WTC11 (cell line): ENCODE measurements around the gene HAPLN1. TPM values are rescaled to one million over a fixed set of nuclear protein-coding genes. Genes with fewer than 3 reads are reported as not detected.

Experiments
- ATAC-seq: fragments of 200-7000 bp; cut with Tn5 transposase; 2 replicates; pipeline ENCODE4 v1.10.0; 2021; ENCODE audit warnings: mild to moderate bottlenecking, moderate library complexity
- CTCF ChIA-PET: fragments of 300-600 bp; sonication (Branson Sonifier 250); formaldehyde crosslinking; loops from one replicate; lab custom pipeline; 2021; ENCODE audit warnings: antibody characterized with exemption; lab: Charles Lee
- POLR2A ChIA-PET: fragments of 350-600 bp; sonication (Branson Sonifier 250); formaldehyde crosslinking; loops from one replicate; lab custom pipeline; 2021; ENCODE audit warnings: antibody characterized with exemption; lab: Charles Lee
- DNase-seq: peaks from one replicate; pipeline ENCODE4 v3.0.0; 2021; ENCODE audit warnings: low spot score
- H3K27ac Mint-ChIP-seq: 2 replicates; pipeline ENCODE4 v1.8.0; 2021; ENCODE audit warnings: mixed read lengths
- H3K27me3 Mint-ChIP-seq: 2 replicates; pipeline ENCODE4 v1.8.0; 2021; ENCODE audit warnings: low read depth, mild to moderate bottlenecking, moderate library complexity, mixed read lengths
- H3K36me3 Mint-ChIP-seq: 2 replicates; pipeline ENCODE4 v1.8.0; 2021; ENCODE audit warnings: mixed read lengths
- H3K4me1 Mint-ChIP-seq: 2 replicates; pipeline ENCODE4 v1.8.0; 2022; ENCODE audit warnings: mixed read lengths
- H3K4me3 Mint-ChIP-seq: 2 replicates; pipeline ENCODE4 v1.8.0; 2021; ENCODE audit warnings: mild to moderate bottlenecking, moderate library complexity, mixed read lengths
- H3K9me3 Mint-ChIP-seq: 2 replicates; pipeline ENCODE4 v1.8.0; 2021; ENCODE audit warnings: mixed read lengths
- ATF1 ChIP-seq: sonication (generic); formaldehyde crosslinking; IDR thresholded peaks from 2 replicates; pipeline ENCODE4 v1.8.1; 2023; ENCODE audit warnings: mild to moderate bottlenecking, moderate library complexity, missing genetic modification reagents
- FOXJ3 ChIP-seq: sonication (generic); formaldehyde crosslinking; IDR thresholded peaks from 2 replicates; pipeline ENCODE4 v1.9.0; 2021; ENCODE audit warnings: missing genetic modification reagents, mild to moderate bottlenecking, borderline replicate concordance
- GTF2I ChIP-seq: fragments of 250-450 bp; sonication (Bioruptor Pico); conservative IDR thresholded peaks from 2 replicates; pipeline ENCODE4 v1.4.0; 2021; ENCODE audit warnings: mild to moderate bottlenecking
- MXD4 ChIP-seq: fragments of 250-450 bp; sonication (Bioruptor Pico); IDR thresholded peaks from 2 replicates; pipeline ENCODE4 v1.8.0; 2021; ENCODE audit warnings: mild to moderate bottlenecking, moderate library complexity, borderline replicate concordance
- NR3C1 ChIP-seq: sonication (generic); formaldehyde crosslinking; conservative IDR thresholded peaks from 2 replicates; pipeline ENCODE4 v1.8.1; 2023; ENCODE audit warnings: low read depth, mild to moderate bottlenecking, missing genetic modification reagents
- OVOL2 ChIP-seq: fragments of 250-450 bp; sonication (Bioruptor Pico); IDR thresholded peaks from 2 replicates; pipeline ENCODE4 v1.9.0; 2021; ENCODE audit warnings: mild to moderate bottlenecking, borderline replicate concordance
- RORB ChIP-seq: fragments of 250-450 bp; sonication (Bioruptor Pico); IDR thresholded peaks from 2 replicates; pipeline ENCODE4 v1.9.0; 2021; ENCODE audit warnings: mild to moderate bottlenecking
- SP1 ChIP-seq: sonication (generic); formaldehyde crosslinking; conservative IDR thresholded peaks from 2 replicates; pipeline ENCODE4 v1.8.1; 2022; ENCODE audit warnings: missing genetic modification reagents
- TCF7 ChIP-seq: sonication (generic); formaldehyde crosslinking; IDR thresholded peaks from 2 replicates; pipeline ENCODE4 v1.8.0; 2022; ENCODE audit warnings: mild to moderate bottlenecking, low read depth, missing genetic modification reagents, moderate library complexity
- TEAD1 ChIP-seq: sonication (generic); formaldehyde crosslinking; IDR thresholded peaks from 2 replicates; pipeline ENCODE4 v1.8.0; 2022; ENCODE audit warnings: mild to moderate bottlenecking, missing genetic modification reagents
- TP53 ChIP-seq: sonication (generic); formaldehyde crosslinking; IDR thresholded peaks from 2 replicates; pipeline ENCODE4 v1.8.1; 2023; ENCODE audit warnings: mild to moderate bottlenecking, missing genetic modification reagents
- ZNF317 ChIP-seq: sonication (generic); formaldehyde crosslinking; IDR thresholded peaks from 2 replicates; pipeline ENCODE4 v1.8.1; 2023; ENCODE audit warnings: low read depth, mild to moderate bottlenecking, moderate library complexity, missing genetic modification reagents, borderline replicate concordance
- ZNF671 ChIP-seq: fragments of 250-450 bp; sonication (Bioruptor Pico); IDR thresholded peaks from 2 replicates; pipeline ENCODE4 v1.8.0; 2021; ENCODE audit warnings: mild to moderate bottlenecking
- total RNA-seq: library from RNA; stranded (reverse); gene quantifications from 3 replicates; pipeline ENCODE4 v1.2.3, GENCODE V29; 2021
- TF ChIP-seq, protein P1 (sequence below): sonication (generic); formaldehyde crosslinking; IDR thresholded peaks from 2 replicates; pipeline ENCODE4 v1.8.1; 2022; ENCODE audit warnings: missing genetic modification reagents, borderline replicate concordance
- TF ChIP-seq, protein P2 (sequence below): sonication (generic); formaldehyde crosslinking; IDR thresholded peaks from 2 replicates; pipeline ENCODE4 v1.8.1; 2022; ENCODE audit warnings: mild to moderate bottlenecking, moderate library complexity, missing genetic modification reagents
- TF ChIP-seq, protein P3 (sequence below): sonication (generic); formaldehyde crosslinking; IDR thresholded peaks from 2 replicates; pipeline ENCODE4 v1.8.0; 2023; ENCODE audit warnings: missing genetic modification reagents
- TF ChIP-seq, protein P4 (sequence below): fragments of 250-450 bp; sonication (Bioruptor Pico); IDR thresholded peaks from 2 replicates; pipeline ENCODE4 v1.9.0; 2021; ENCODE audit warnings: moderate library complexity, mild to moderate bottlenecking, inconsistent platforms, borderline replicate concordance
- TF ChIP-seq, protein P5 (sequence below): sonication (generic); formaldehyde crosslinking; conservative IDR thresholded peaks from 2 replicates; pipeline ENCODE4 v1.8.1; 2022; ENCODE audit warnings: mild to moderate bottlenecking, missing genetic modification reagents
- TF ChIP-seq, protein P6 (sequence below): fragments of 250-450 bp; sonication (Bioruptor Pico); IDR thresholded peaks from 2 replicates; pipeline ENCODE4 v1.9.0; 2021; ENCODE audit warnings: mild to moderate bottlenecking
- TF ChIP-seq, protein P7 (sequence below): sonication (generic); formaldehyde crosslinking; IDR thresholded peaks from 2 replicates; pipeline ENCODE4 v1.8.1; 2023; ENCODE audit warnings: mild to moderate bottlenecking, missing genetic modification reagents, moderate library complexity
- TF ChIP-seq, protein P8 (sequence below): sonication (generic); formaldehyde crosslinking; IDR thresholded peaks from 2 replicates; pipeline ENCODE4 v1.8.1; 2023; ENCODE audit warnings: mild to moderate bottlenecking, moderate library complexity, missing genetic modification reagents
- TF ChIP-seq, protein P9 (sequence below): fragments of 250-450 bp; sonication (Bioruptor Pico); IDR thresholded peaks from 2 replicates; pipeline ENCODE4 v2.1.2; 2022; ENCODE audit warnings: mild to moderate bottlenecking, moderate library complexity
- TF ChIP-seq, protein P10 (sequence below): sonication (generic); formaldehyde crosslinking; IDR thresholded peaks from 2 replicates; pipeline ENCODE4 v1.8.1; 2022; ENCODE audit warnings: low read depth, mild to moderate bottlenecking, moderate library complexity, missing genetic modification reagents, borderline replicate concordance

HAPLN1 gene
- total RNA-seq, 1 experiment from 2014 or later, result 9.4 TPM

DNA sequence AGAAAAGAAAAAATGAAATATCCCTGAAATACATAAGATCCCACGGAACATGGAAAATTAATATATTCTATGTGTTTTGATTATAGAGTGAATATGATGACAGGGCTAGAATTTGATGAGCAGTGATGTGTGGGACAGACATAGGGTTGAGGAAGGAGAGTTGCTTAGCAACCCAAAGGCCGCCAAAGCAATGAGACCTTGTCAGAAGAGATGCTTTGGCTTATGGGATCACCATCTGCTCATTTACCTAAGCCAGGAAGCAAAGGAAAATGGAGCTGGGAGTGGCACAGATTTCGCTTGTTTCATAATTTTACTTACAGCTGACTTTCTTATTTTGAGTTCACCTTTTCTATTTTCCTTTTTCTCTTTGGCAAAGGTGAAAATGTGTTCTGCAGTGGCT, 20.9 kb upstream of the HAPLN1 start:
- ATAC-seq, result no peak
- CTCF ChIA-PET, result interaction anchor here (1.2 kb wide), 1 partner anchor 19 kb away, joined by 3 read pairs; no protein-coding TSS in a partner anchor
- H3K36me3 Mint-ChIP-seq, result no peaks in the 10 kb centered on the region; the same call in 1 of the 2 replicates
- no peak overlapping the region for H3K4me3 Mint-ChIP-seq
- H3K27ac Mint-ChIP-seq, result no peak overlapping the region
- no peaks in the 10 kb centered on the region for H3K4me1 Mint-ChIP-seq
- peaks cover under 1% of the 10 kb centered on the region; the same call in 1 of the 2 replicates for H3K9me3 Mint-ChIP-seq
- DNase-seq, result no peak
- POLR2A ChIA-PET, result no interaction called here
- TF ChIP-seq OVOL2 (CRISPR knock-in tag) (no peak), GTF2I (CRISPR knock-in tag) (no peak), FOXJ3 (CRISPR knock-in tag) (no peak), TEAD1 (CRISPR knock-in tag) (no peak), ZNF671 (CRISPR knock-in tag) (no peak), ATF1 (CRISPR knock-in tag) (no peak), TP53 (CRISPR knock-in tag) (no peak), SP1 (CRISPR knock-in tag) (no peak)
- TF ChIP-seq, protein P1, sequence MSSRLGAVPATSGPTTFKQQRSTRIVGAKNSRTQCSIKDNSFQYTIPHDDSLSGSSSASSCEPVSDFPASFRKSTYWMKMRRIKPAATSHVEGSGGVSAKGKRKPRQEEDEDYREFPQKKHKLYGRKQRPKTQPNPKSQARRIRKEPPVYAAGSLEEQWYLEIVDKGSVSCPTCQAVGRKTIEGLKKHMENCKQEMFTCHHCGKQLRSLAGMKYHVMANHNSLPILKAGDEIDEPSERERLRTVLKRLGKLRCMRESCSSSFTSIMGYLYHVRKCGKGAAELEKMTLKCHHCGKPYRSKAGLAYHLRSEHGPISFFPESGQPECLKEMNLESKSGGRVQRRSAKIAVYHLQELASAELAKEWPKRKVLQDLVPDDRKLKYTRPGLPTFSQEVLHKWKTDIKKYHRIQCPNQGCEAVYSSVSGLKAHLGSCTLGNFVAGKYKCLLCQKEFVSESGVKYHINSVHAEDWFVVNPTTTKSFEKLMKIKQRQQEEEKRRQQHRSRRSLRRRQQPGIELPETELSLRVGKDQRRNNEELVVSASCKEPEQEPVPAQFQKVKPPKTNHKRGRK (CRISPR knock-in tag), result no peak
- TF ChIP-seq, protein P2, sequence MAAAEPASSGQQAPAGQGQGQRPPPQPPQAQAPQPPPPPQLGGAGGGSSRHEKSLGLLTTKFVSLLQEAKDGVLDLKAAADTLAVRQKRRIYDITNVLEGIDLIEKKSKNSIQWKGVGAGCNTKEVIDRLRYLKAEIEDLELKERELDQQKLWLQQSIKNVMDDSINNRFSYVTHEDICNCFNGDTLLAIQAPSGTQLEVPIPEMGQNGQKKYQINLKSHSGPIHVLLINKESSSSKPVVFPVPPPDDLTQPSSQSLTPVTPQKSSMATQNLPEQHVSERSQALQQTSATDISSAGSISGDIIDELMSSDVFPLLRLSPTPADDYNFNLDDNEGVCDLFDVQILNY, result no peak
- TF ChIP-seq, protein P3, sequence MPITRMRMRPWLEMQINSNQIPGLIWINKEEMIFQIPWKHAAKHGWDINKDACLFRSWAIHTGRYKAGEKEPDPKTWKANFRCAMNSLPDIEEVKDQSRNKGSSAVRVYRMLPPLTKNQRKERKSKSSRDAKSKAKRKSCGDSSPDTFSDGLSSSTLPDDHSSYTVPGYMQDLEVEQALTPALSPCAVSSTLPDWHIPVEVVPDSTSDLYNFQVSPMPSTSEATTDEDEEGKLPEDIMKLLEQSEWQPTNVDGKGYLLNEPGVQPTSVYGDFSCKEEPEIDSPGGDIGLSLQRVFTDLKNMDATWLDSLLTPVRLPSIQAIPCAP (CRISPR knock-in tag), result no peak
- TF ChIP-seq, protein P4, sequence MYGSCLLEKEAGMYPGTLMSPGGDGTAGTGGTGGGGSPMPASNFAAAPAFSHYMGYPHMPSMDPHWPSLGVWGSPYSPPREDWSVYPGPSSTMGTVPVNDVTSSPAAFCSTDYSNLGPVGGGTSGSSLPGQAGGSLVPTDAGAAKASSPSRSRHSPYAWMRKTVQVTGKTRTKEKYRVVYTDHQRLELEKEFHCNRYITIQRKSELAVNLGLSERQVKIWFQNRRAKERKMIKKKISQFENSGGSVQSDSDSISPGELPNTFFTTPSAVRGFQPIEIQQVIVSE (CRISPR knock-in tag), result no peak
- TF ChIP-seq, protein P5, sequence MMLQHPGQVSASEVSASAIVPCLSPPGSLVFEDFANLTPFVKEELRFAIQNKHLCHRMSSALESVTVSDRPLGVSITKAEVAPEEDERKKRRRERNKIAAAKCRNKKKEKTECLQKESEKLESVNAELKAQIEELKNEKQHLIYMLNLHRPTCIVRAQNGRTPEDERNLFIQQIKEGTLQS (CRISPR knock-in tag), result no peak
- no peaks in the 10 kb centered on the region for H3K27me3 Mint-ChIP-seq

DNA sequence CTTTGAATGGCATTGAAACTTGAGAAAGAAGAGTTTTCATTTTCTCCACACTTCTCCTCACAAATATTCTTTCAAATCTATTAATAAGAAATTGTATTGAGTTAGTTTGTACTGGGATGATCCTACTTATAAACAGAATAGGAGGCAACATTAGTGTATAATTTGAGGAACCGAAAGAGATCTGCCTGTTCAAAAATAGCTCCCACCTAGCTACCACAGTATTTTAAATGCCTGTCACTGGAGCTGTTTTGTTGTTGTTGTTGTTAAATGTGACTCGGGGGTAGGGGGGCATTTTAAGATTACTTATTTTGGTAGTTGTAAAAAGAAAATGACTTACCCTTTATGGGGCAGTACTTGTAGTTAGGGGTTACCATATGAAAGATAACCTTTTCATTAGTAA, 20.1 kb upstream of the HAPLN1 start:
- H3K27ac Mint-ChIP-seq, result no peak overlapping the region
- peaks cover 8% of the 10 kb centered on the region for H3K9me3 Mint-ChIP-seq
- no peak overlapping the region for H3K4me3 Mint-ChIP-seq
- DNase-seq, result no peak
- no peak for ATAC-seq
- H3K36me3 Mint-ChIP-seq, result no peaks in the 10 kb centered on the region
- ChIA-PET CTCF (no interaction called here), POLR2A (no interaction called here)
- no peaks in the 10 kb centered on the region for H3K4me1 Mint-ChIP-seq
- no peaks in the 10 kb centered on the region for H3K27me3 Mint-ChIP-seq
- TF ChIP-seq, protein P6, sequence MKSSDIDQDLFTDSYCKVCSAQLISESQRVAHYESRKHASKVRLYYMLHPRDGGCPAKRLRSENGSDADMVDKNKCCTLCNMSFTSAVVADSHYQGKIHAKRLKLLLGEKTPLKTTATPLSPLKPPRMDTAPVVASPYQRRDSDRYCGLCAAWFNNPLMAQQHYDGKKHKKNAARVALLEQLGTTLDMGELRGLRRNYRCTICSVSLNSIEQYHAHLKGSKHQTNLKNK (CRISPR knock-in tag), result no peak
- TF ChIP-seq, protein P7, sequence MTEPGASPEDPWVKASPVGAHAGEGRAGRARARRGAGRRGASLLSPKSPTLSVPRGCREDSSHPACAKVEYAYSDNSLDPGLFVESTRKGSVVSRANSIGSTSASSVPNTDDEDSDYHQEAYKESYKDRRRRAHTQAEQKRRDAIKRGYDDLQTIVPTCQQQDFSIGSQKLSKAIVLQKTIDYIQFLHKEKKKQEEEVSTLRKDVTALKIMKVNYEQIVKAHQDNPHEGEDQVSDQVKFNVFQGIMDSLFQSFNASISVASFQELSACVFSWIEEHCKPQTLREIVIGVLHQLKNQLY (CRISPR knock-in tag), result no peak
- TF ChIP-seq GTF2I (CRISPR knock-in tag), result no peak
- TF ChIP-seq MXD4 (CRISPR knock-in tag), result no peak
- no peak for TF ChIP-seq RORB (CRISPR knock-in tag)
- TF ChIP-seq NR3C1 (CRISPR knock-in tag), result no peak
- TF ChIP-seq, protein P5 (CRISPR knock-in tag), result no peak
- TF ChIP-seq TCF7 (CRISPR knock-in tag), result no peak
- TF ChIP-seq, protein P8, sequence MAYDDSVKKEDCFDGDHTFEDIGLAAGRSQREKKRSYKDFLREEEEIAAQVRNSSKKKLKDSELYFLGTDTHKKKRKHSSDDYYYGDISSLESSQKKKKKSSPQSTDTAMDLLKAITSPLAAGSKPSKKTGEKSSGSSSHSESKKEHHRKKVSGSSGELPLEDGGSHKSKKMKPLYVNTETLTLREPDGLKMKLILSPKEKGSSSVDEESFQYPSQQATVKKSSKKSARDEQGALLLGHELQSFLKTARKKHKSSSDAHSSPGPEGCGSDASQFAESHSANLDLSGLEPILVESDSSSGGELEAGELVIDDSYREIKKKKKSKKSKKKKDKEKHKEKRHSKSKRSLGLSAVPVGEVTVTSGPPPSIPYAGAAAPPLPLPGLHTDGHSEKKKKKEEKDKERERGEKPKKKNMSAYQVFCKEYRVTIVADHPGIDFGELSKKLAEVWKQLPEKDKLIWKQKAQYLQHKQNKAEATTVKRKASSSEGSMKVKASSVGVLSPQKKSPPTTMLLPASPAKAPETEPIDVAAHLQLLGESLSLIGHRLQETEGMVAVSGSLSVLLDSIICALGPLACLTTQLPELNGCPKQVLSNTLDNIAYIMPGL (CRISPR knock-in tag), result no peak
- TF ChIP-seq, protein P9, sequence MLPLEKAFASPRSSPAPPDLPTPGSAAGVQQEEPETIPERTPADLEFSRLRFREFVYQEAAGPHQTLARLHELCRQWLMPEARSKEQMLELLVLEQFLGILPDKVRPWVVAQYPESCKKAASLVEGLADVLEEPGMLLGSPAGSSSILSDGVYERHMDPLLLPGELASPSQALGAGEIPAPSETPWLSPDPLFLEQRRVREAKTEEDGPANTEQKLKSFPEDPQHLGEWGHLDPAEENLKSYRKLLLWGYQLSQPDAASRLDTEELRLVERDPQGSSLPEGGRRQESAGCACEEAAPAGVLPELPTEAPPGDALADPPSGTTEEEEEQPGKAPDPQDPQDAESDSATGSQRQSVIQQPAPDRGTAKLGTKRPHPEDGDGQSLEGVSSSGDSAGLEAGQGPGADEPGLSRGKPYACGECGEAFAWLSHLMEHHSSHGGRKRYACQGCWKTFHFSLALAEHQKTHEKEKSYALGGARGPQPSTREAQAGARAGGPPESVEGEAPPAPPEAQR (CRISPR knock-in tag), result no peak
- TF ChIP-seq, protein P2, result no peak
- TF ChIP-seq, protein P10, sequence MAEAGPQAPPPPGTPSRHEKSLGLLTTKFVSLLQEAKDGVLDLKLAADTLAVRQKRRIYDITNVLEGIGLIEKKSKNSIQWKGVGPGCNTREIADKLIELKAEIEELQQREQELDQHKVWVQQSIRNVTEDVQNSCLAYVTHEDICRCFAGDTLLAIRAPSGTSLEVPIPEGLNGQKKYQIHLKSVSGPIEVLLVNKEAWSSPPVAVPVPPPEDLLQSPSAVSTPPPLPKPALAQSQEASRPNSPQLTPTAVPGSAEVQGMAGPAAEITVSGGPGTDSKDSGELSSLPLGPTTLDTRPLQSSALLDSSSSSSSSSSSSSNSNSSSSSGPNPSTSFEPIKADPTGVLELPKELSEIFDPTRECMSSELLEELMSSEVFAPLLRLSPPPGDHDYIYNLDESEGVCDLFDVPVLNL (CRISPR knock-in tag), result no peak
- TF ChIP-seq ZNF317 (CRISPR knock-in tag), result no peak
